K562 (cell line): Measurements from ENCODE around the gene SUOX. TPM values are rescaled to one million over a fixed set of nuclear protein-coding genes. Genes with fewer than 3 reads are reported as not detected.

Experiments used
- CCAR2 ChIP-seq: fragments of 200-400 bp; formaldehyde crosslinking; IDR thresholded peaks from 2 replicates; pipeline ENCODE4 v1.6.1; 2017; ENCODE audit warnings: mild to moderate bottlenecking, low read depth, low read length
- KDM4B ChIP-seq, 2 experiments: fragments of 450-650 bp in 1 of 2; sonication (generic) in 1 of 2; IDR thresholded peaks; 2 replicates each; pipeline ENCODE4 v1.6.1; 2016 to 2017; ENCODE audit warnings: borderline replicate concordance in 2 of 2, antibody characterized with exemption in 1 of 2, low read depth in 1 of 2, mild to moderate bottlenecking in 1 of 2
- REST ChIP-seq, 2 experiments: fragments of 450-650 bp; formaldehyde crosslinking in 1 of 2; IDR thresholded peaks; 2 replicates each; pipeline versions ENCODE4 v1.4.0 to v1.6.1; 2014 to 2020; ENCODE audit warnings: mild to moderate bottlenecking in 2 of 2, borderline replicate concordance in 1 of 2, low read depth in 1 of 2
- RFX1 ChIP-seq: fragments of 450-650 bp; IDR thresholded peaks from 2 replicates; pipeline ENCODE4 v1.6.1; 2016; ENCODE audit warnings: mild to moderate bottlenecking, moderate library complexity
- RNF2 ChIP-seq: sonication (generic); IDR thresholded peaks from 2 replicates; pipeline ENCODE4 v1.6.1; 2016
- SRSF7 ChIP-seq: fragments of 200-400 bp; formaldehyde crosslinking; optimal IDR thresholded peaks from 2 replicates; pipeline ENCODE3; 2017; ENCODE audit warnings: mild to moderate bottlenecking, low read depth, low read length
- polyA plus RNA-seq, 8 experiments: library from polyadenylated mRNA; depleted of rRNA in 4 of 8; stranded (reverse) in 5 of 8; unstranded in 3 of 8; fragments of >200 nt; fragmentation: Nextera tagmentation in 2 of 8; fragmentation: Illumina TruSeq in 1 of 8; extraction: Ambion mirVana in 2 of 8; extraction: Trizol in 1 of 8; gene quantifications; 2 replicates each; pipeline versions ENCODE4 v1.2.1 to v1.2.3, GENCODE V29; 2011 to 2014; ENCODE audit warnings: inconsistent platforms in 1 of 8, missing spikeins in 1 of 8
- total RNA-seq, 7 experiments: library from RNA; depleted of rRNA in 6 of 7; stranded (reverse); fragments of >200 nt in 6 of 7; fragmentation: Illumina TruSeq in 2 of 7; extraction: Trizol in 2 of 7; gene quantifications; 2 replicates each; pipeline versions ENCODE4 v1.2.1 to v1.2.3, GENCODE V29; 2011 to 2021; ENCODE audit warnings: low replicate concordance in 1 of 7

The SUOX gene
- total and polyA plus RNA-seq, 9 of the 15 experiments (the other 6 are each of a cell fraction or from before 2014, with no cell fraction given): 9.2 to 39.7 (median 25.4) TPM

GRCh38 chr12:55973599-55974307, 23.3 kb upstream of the SUOX start, which contains the start of gene RAB5B (continued):
- TF ChIP-seq KDM4B (IDR thresholded peaks at IDR 0.05; ENCODE audit: borderline replicate concordance in 2 of 2, low read depth in 1 of 2): peak in 1 of 2 experiments; percentile 80; a peak in 1 of 4 replicates
- no peak for TF ChIP-seq SRSF7
- TF ChIP-seq CCAR2: no peak
- peak; percentile 54 for TF ChIP-seq RFX1
- no peak for TF ChIP-seq REST (IDR thresholded peaks at IDR 0.05; ENCODE audit: borderline replicate concordance)
- TF ChIP-seq REST (CRISPR knock-in tag; IDR thresholded peaks at IDR 0.05; ENCODE audit: low read depth): 0 out of 2 replicates have a peak, but pooled peaks have one; percentile 16
- TF ChIP-seq RNF2: peak; percentile 52; the same call in 1 of the 2 replicates
- TF ChIP-seq, all 486 proteins: peak for 127
